ENCODE data around the gene BCL2L1.

The BCL2L1 gene

GRCh38 chr20:31701591-31701990, 21.1 kb downstream of the BCL2L1 start:
- no peak for FAIRE-seq

GRCh38 chr20:31700747-31701146, 21.9 kb downstream of the BCL2L1 start:
- FAIRE-seq: no peak

More at GRCh38 chr20:31701591-31701990, 21.1 kb downstream of the BCL2L1 start:
- TF ChIP-seq CTCF (IDR thresholded peaks at IDR 0.05; ENCODE audit: insufficient read depth, missing control alignments): no peak
- DNase-seq (ENCODE audit: insufficient read length, low spot score): no peak

DNA sequence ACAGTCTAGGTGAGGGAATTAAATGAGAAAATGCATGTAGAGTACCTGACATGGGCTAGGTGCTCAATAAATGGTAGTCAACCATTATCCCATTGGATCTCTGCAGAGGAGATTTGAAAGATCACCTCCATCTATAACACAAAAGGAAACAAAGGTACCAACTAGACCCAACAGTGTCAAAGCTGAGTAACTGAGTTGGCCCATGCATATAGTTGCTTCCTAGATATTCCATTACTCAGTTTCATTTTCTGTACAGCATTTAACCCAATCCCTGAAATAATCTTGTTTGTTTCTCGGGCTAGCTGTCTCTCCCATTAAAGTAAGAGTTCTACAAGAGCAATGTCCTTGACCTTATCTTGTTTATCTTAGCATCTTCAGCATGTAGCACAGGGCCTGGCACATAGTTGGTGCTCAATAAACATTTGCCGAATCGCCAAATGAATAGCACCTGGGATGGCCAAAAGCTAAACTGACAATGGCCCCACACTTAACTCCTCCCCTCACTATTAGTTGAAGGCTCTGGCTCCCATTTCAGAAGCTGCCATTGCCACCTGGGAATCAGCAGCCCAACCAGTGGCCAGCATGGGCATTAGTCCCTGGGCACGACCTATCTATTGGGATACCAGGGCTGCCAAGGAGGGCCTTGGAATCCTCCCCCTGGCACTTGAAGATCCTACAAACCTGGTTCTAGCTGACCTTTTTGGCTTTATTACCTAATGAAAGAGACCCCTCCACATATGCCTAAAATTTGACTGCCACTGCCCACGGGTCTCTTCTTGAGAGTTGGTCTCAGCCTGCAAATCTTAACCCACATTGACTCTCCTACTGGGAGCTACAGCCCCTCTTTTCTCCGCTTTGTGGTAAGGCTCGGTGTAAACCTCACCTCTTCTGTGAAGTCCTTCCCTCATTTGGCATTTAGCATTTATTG, 22.6 kb downstream of the BCL2L1 start:
- FAIRE-seq: no peak

More at GRCh38 chr20:31700747-31701146, 21.9 kb downstream of the BCL2L1 start:
- no peak for TF ChIP-seq CTCF (IDR thresholded peaks at IDR 0.05; ENCODE audit: insufficient read depth, missing control alignments)
- no peak for DNase-seq (ENCODE audit: insufficient read length, low spot score)

GRCh38 chr20:31698803-31699718, 23.6 kb downstream of the BCL2L1 start:
- no peak for FAIRE-seq
- no peak for DNase-seq (ENCODE audit: insufficient read length, low spot score)
- no peak for TF ChIP-seq CTCF (IDR thresholded peaks at IDR 0.05; ENCODE audit: insufficient read depth, missing control alignments)

More for the DNA sequence above, 22.6 kb downstream of the BCL2L1 start:
- no peak for TF ChIP-seq CTCF (IDR thresholded peaks at IDR 0.05; ENCODE audit: insufficient read depth, missing control alignments)
- DNase-seq (ENCODE audit: insufficient read length, low spot score): no peak

GRCh38 chr20:31698243-31698802, 24.3 kb downstream of the BCL2L1 start:
- DNase-seq (ENCODE audit: insufficient read length, low spot score) (no peak), FAIRE-seq (no peak)
- TF ChIP-seq CTCF (IDR thresholded peaks at IDR 0.05; ENCODE audit: insufficient read depth, missing control alignments): no peak

- DNase-seq (ENCODE audit: insufficient read length, low spot score) (no peak), FAIRE-seq (no peak)
- TF ChIP-seq CTCF (IDR thresholded peaks at IDR 0.05; ENCODE audit: insufficient read depth, missing control alignments): no peak
Measured at GRCh38 chr20:31695849-31696804, 26.5 kb downstream of the BCL2L1 start.

Measured in D721Med (cell line).